Astrocyte (in vitro differentiated cells and primary cell): Measurements from ENCODE around the gene OSGIN1. TPM values are rescaled to one million over a fixed set of nuclear protein-coding genes. Genes with fewer than 3 reads are reported as not detected.

Experiments
- DNase-seq: peaks from one replicate; pipeline ENCODE4 v3.0.0-alpha.2; 2010; ENCODE audit warnings: low read depth
- FAIRE-seq: peaks from 2 replicates; lab custom pipeline; 2011; peaks lifted over from hg19 to GRCh38; lab: Jason Lieb, UNC
- H2AFZ ChIP-seq: 2 replicates; pipeline ENCODE4 v1.6.0; 2012; ENCODE audit warnings: low read depth, low read length, inconsistent platforms
- H3K27ac ChIP-seq: 2 replicates; pipeline ENCODE4 v1.5.1; 2011; ENCODE audit warnings: low read depth, low read length, inconsistent platforms
- H3K27me3 ChIP-seq: 2 replicates; pipeline ENCODE4 v1.6.0; 2011; ENCODE audit warnings: low read length, inconsistent platforms; ENCODE audit not compliant: insufficient read depth
- H3K36me3 ChIP-seq: 2 replicates; pipeline ENCODE4 v1.5.1; 2011; ENCODE audit warnings: low read length, inconsistent platforms; ENCODE audit not compliant: insufficient read depth
- H3K4me1 ChIP-seq: 2 replicates; pipeline ENCODE4 v1.5.1; 2011; ENCODE audit warnings: low read length, inconsistent platforms; ENCODE audit not compliant: insufficient read depth
- H3K4me2 ChIP-seq: 2 replicates; pipeline ENCODE4 v1.6.0; 2012; ENCODE audit warnings: low read length, inconsistent platforms
- H3K4me3 ChIP-seq: 2 replicates; pipeline ENCODE4 v1.5.1; 2011; ENCODE audit warnings: low read depth, mild to moderate bottlenecking, low read length, inconsistent platforms; ENCODE audit not compliant: insufficient read depth
- H3K79me2 ChIP-seq: 2 replicates; pipeline ENCODE4 v1.6.0; 2012; ENCODE audit warnings: mild to moderate bottlenecking, low read length, inconsistent platforms; ENCODE audit not compliant: insufficient read depth
- H3K9ac ChIP-seq: 2 replicates; pipeline ENCODE4 v1.6.0; 2012; ENCODE audit warnings: mild to moderate bottlenecking, low read length, inconsistent platforms
- H3K9me3 ChIP-seq: 2 replicates; pipeline ENCODE4 v1.5.1; 2012; ENCODE audit warnings: low read depth, mild to moderate bottlenecking, low read length, inconsistent platforms; ENCODE audit not compliant: insufficient read depth
- H4K20me1 ChIP-seq: 2 replicates; pipeline ENCODE4 v1.6.0; 2012; ENCODE audit warnings: low read length, inconsistent platforms; ENCODE audit not compliant: insufficient read depth
- H3K27ac Mint-ChIP-seq: one replicate; pipeline ENCODE4 v1.8.0; 2021; ENCODE audit warnings: mild to moderate bottlenecking, mixed read lengths; ENCODE audit not compliant: unreplicated experiment
- H3K27me3 Mint-ChIP-seq: one replicate; pipeline ENCODE4 v1.8.0; 2021; ENCODE audit warnings: low read depth, mixed read lengths; ENCODE audit not compliant: unreplicated experiment
- H3K36me3 Mint-ChIP-seq: one replicate; pipeline ENCODE4 v1.8.0; 2021; ENCODE audit warnings: low read depth, mixed read lengths; ENCODE audit not compliant: unreplicated experiment
- H3K4me1 Mint-ChIP-seq: one replicate; pipeline ENCODE4 v1.8.0; 2021; ENCODE audit warnings: low read depth, mixed read lengths; ENCODE audit not compliant: unreplicated experiment
- H3K4me3 Mint-ChIP-seq: one replicate; pipeline ENCODE4 v1.8.0; 2021; ENCODE audit warnings: mild to moderate bottlenecking, moderate library complexity, mixed read lengths; ENCODE audit not compliant: unreplicated experiment
- H3K9me3 Mint-ChIP-seq: one replicate; pipeline ENCODE4 v1.8.0; 2021; ENCODE audit warnings: mild to moderate bottlenecking, mixed read lengths; ENCODE audit not compliant: unreplicated experiment
- EZH2 ChIP-seq: IDR thresholded peaks from 2 replicates; pipeline ENCODE4 v1.6.1; 2012; ENCODE audit warnings: mild to moderate bottlenecking, low read length, inconsistent platforms; ENCODE audit not compliant: insufficient read depth
- total RNA-seq: library from RNA; stranded (reverse); gene quantifications from 2 replicates; pipeline ENCODE4 v1.2.1, GENCODE V29; 2021
- TF ChIP-seq, protein P1 (sequence below): IDR thresholded peaks from 2 replicates; pipeline ENCODE4 v1.5.1; 2011; ENCODE audit warnings: low read depth, mild to moderate bottlenecking, inconsistent platforms, low read length, moderate library complexity; ENCODE audit not compliant: insufficient read depth

Gene OSGIN1
- total RNA-seq, 1 donor from 2014 or later: 0.79 TPM

DNA sequence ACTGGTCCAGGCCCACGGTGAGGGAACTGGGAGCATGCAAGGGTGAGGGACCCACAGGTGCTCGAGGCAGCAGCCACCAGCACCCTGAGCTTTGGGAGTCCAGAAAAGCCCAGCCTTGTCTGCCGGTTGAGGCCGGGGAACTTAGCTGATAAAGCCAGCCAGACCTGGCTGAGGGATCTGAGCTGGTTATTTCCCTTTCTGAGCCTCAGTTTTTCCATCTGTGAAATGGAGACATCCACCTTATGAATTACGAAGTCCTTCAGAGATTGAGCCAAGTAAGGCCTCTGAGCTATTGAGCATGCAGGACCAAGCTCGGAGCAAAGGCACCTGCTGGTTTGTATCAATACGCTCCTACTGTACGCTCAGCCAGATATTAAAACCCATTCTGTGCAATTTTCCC lies 28.8 kb downstream of the OSGIN1 start:
- H3K9me3 Mint-ChIP-seq: peaks cover 20% of the 10 kb centered on the region
- H3K4me3 Mint-ChIP-seq: no peak overlapping the region
- no peak overlapping the region for H2AFZ ChIP-seq
- H3K9ac ChIP-seq: no peak overlapping the region
- TF ChIP-seq EZH2: no peak
- TF ChIP-seq, protein P1, sequence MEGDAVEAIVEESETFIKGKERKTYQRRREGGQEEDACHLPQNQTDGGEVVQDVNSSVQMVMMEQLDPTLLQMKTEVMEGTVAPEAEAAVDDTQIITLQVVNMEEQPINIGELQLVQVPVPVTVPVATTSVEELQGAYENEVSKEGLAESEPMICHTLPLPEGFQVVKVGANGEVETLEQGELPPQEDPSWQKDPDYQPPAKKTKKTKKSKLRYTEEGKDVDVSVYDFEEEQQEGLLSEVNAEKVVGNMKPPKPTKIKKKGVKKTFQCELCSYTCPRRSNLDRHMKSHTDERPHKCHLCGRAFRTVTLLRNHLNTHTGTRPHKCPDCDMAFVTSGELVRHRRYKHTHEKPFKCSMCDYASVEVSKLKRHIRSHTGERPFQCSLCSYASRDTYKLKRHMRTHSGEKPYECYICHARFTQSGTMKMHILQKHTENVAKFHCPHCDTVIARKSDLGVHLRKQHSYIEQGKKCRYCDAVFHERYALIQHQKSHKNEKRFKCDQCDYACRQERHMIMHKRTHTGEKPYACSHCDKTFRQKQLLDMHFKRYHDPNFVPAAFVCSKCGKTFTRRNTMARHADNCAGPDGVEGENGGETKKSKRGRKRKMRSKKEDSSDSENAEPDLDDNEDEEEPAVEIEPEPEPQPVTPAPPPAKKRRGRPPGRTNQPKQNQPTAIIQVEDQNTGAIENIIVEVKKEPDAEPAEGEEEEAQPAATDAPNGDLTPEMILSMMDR: no peak
- H3K4me3 ChIP-seq: no peak overlapping the region
- H3K27me3 ChIP-seq: peaks cover 5% of the 10 kb centered on the region
- no peaks in the 10 kb centered on the region for H3K4me1 Mint-ChIP-seq
- H3K36me3 ChIP-seq: no peaks in the 10 kb centered on the region
- H3K27ac Mint-ChIP-seq: no peak overlapping the region
- peaks cover 12% of the 10 kb centered on the region for H3K27me3 Mint-ChIP-seq
- no peaks in the 10 kb centered on the region for H3K79me2 ChIP-seq
- DNase-seq (no peak), FAIRE-seq (no peak)
- no peak overlapping the region for H3K27ac ChIP-seq
- H3K9me3 ChIP-seq: peaks cover 11% of the 10 kb centered on the region
- H3K36me3 Mint-ChIP-seq: peaks cover 6% of the 10 kb centered on the region
- H3K4me1 ChIP-seq: no peaks in the 10 kb centered on the region
- no peak overlapping the region for H3K4me2 ChIP-seq
- no peaks in the 10 kb centered on the region for H4K20me1 ChIP-seq

DNA sequence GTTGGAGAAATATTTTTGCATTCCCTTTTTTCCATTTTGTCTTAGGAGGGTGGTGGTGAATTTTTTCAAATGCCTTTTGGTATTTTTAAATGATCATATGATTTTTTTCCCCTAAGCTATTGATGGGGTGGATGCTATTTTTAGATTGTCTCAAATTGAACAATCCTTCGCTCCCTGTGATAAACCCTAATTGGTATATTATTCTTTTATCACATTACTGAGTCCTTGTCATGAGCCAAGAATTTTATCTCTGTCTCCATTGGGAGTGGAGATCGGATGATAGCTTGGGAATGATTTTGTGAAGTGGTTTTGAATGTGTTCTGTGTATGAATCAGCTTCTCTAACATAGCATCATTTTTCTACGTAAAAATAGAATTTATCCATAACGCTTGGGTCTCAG lies 30.5 kb downstream of the OSGIN1 start:
- H2AFZ ChIP-seq: no peak overlapping the region
- no peak overlapping the region for H3K27ac Mint-ChIP-seq
- H3K4me2 ChIP-seq: no peak overlapping the region

DNA sequence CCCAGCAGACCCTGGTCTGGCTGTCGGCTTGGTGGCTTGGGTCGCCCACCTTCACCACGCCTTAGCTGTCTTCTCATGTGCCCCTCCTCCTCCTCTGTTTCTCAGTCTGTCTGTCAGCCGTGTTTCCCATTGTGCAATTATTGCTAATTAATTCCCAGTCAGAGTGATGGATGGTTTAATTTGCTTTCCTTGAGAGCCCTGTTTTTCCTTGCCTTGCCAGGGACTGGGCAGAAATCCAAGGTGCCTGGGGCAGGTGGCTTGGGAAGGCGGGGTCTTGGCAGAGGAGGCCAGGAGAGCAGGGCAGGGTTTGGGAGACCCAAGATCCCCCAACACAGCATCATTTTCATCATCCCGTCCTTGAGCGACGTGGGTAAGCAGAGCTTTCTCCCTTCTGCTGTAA lies 36.3 kb downstream of the OSGIN1 start:
- Mint-ChIP-seq H3K4me3 (no peak overlapping the region), H3K27ac (no peak overlapping the region), H3K27me3 (peaks cover 16% of the 10 kb centered on the region), H3K36me3 (no peaks in the 10 kb centered on the region), H3K9me3 (no peaks in the 10 kb centered on the region), H3K4me1 (no peaks in the 10 kb centered on the region)
- Histone ChIP-seq H4K20me1 (no peaks in the 10 kb centered on the region), H3K9ac (no peak overlapping the region), H3K4me1 (peaks cover 12% of the 10 kb centered on the region), H2AFZ (no peak overlapping the region), H3K4me3 (no peak overlapping the region), H3K36me3 (no peaks in the 10 kb centered on the region), H3K27me3 (peaks cover 33% of the 10 kb centered on the region), H3K9me3 (no peaks in the 10 kb centered on the region), H3K27ac (no peak overlapping the region), H3K79me2 (no peaks in the 10 kb centered on the region), H3K4me2 (no peak overlapping the region)
- FAIRE-seq (no peak), DNase-seq (no peak)
- no peak for TF ChIP-seq EZH2
- TF ChIP-seq, protein P1: no peak

More for the DNA sequence above, 30.5 kb downstream of the OSGIN1 start:
- H3K27me3 ChIP-seq: peaks cover 12% of the 10 kb centered on the region
- H3K27me3 Mint-ChIP-seq: peaks cover 6% of the 10 kb centered on the region
- DNase-seq (peak; percentile 32), FAIRE-seq (no peak)
- peaks cover 9% of the 10 kb centered on the region for H3K9me3 ChIP-seq
- H3K9ac ChIP-seq: no peak overlapping the region
- TF ChIP-seq, protein P1: no peak
- no peak for TF ChIP-seq EZH2
- H3K79me2 ChIP-seq: no peaks in the 10 kb centered on the region
- peaks cover 11% of the 10 kb centered on the region for H3K9me3 Mint-ChIP-seq
- no peaks in the 10 kb centered on the region for H4K20me1 ChIP-seq
- no peaks in the 10 kb centered on the region for H3K4me1 ChIP-seq
- no peak overlapping the region for H3K27ac ChIP-seq
- H3K4me1 Mint-ChIP-seq: no peaks in the 10 kb centered on the region
- H3K4me3 Mint-ChIP-seq: no peak overlapping the region
- H3K36me3 ChIP-seq: no peaks in the 10 kb centered on the region
- H3K4me3 ChIP-seq: no peak overlapping the region
- H3K36me3 Mint-ChIP-seq: peaks cover 6% of the 10 kb centered on the region
